G401.6 (cell line): Measurements from ENCODE around the gene USO1.
"Not testable (repeated sequence)": the region's sequence is repeated elsewhere in the genome, so short reads cannot be mapped to it uniquely, and the experiment has no call there.

Experiments used
- FAIRE-seq: peaks from 2 replicates; lab custom pipeline; 2012; peaks lifted over from hg19 to GRCh38; lab: Jason Lieb, UNC

USO1 gene

DNA sequence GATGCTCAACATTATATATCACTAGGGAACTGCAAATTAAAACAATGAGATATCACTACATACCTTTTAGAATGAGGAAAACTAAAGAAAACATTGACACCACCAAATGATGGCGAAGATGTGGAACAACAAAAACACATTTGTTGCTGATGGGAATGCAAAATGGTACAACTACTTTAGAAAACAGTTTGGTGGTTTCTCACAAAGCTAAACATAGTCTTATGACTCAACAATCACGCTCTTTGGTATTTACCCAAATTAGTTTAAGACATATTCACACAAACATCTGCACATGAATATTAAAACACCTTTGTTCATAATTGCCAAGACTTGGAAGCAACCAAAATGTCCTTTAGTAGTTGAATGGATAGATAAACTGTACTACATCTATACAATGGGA, 53.2 kb downstream of the USO1 start:
- FAIRE-seq: peak; percentile 3

DNA sequence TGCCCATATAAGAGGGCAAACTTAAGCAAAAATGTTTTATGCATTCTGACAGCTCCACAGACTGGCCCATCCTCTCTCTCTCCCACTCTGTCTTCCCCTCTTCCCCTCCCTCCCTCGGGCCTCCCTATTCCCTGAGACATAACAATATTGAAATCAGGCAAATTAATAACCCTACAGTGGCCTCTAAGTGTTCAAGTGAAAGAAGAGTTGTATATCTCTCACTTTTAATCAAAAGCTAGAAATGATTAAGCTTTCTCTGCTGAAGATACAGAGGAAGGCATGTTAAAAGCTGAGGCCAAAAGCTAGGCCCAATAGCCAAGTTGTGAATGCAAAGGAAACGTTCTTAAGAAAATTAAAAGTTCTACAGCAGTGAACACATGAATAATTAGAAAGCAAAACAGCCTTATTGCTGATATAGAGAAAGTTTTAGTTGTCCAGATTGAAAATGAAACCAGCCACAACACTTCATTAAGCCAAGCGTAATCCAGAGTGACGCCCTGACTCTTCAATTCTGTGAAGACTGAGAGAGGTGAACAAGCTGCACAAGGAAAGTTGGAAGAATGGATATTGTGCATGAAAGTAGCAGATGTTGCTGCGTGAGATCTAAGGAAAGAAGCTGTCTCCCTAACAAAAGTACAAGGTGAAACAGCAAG, 54.9 kb downstream of the USO1 start:
- FAIRE-seq: no peak

DNA sequence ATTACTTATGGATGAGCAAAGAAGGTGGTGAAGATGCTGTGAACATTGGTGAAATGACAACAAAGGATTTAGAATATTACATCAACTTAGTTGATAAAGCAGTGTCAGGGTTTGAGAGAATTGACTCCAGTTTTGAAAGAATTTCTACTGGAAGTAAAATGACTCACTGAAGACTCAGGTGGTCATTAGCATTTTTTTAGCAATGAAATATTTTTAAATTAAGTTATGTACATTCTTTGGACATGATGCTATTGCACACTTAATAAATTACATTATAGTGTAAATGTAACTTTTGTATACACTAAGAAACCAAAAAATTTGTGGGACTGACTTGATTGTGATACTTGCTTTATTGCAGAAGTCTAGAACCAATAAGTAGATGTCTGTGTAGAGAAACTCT, 56.9 kb downstream of the USO1 start:
- no peak for FAIRE-seq

DNA sequence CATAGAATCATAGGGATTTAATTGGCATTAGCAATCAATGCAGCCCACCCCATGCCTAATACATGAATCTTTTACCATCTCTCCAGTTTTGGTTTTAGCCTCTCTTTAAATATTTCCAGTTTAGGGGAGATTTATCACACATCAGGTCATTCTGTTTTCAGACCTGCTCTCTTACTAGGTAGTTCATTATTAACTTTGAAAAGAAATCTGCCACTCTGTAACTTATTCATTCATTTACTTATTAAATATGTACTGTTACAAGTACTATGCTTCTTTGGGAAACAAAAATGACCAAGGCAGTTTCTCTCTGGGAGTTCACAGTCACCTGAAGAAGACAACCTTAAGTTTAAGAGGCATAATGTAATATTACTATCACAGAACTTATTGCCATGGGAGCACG, 62.1 kb downstream of the USO1 start:
- FAIRE-seq: no peak

DNA sequence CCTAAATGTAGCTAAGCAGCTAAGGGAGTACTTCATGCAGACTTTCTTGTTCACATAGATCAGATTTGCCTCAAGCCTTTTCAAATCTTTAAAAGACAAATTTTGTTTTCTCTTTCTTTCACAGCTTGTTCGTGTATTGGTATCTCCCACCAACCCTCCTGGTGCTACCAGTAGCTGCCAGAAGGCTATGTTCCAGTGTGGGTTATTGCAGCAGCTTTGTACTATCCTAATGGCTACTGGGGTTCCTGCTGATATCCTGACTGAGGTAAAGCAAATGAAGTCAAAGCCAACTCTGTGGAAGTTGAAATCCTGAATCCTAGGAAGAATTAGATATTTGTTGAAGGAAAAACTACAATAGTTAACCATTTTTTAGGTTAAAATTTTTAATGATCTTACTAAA, 62.6 kb downstream of the USO1 start:
- no peak for FAIRE-seq

DNA sequence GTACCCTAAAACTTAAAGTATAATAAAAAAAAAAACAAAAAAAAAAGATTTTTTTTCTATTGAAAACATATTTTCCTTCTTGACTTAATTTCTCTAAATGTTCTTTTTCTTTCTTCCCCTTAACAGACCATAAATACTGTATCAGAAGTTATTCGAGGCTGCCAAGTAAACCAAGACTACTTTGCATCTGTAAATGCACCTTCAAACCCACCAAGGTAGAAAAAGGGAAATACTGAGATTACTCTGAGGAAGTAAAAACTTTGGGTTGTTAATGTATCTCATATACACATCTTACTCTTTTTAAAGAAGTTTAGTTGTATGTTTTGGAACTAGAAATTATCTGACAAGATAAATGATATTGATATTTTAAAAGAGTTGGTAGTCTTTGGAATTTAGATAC, 65.6 kb downstream of the USO1 start:
- peak; percentile 55 for FAIRE-seq

DNA sequence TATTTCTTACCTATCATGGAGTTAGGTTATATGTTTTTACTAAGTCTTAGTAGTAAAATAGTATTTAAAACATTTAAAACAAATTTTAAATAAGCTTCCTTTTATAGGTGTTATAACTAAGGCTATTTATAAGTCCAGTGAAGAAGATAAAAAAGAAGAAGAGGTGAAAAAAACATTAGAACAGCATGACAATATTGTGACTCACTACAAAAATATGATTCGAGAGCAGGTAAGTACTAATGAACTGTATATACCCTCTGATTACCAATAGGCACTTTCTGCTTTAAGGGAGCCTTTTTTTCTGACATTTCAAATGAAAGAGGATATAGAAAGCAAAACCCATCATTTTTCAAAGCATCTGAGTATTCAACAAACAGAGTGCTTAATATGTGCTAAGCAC, 76.6 kb downstream of the USO1 start:
- peak; percentile 85 for FAIRE-seq

DNA sequence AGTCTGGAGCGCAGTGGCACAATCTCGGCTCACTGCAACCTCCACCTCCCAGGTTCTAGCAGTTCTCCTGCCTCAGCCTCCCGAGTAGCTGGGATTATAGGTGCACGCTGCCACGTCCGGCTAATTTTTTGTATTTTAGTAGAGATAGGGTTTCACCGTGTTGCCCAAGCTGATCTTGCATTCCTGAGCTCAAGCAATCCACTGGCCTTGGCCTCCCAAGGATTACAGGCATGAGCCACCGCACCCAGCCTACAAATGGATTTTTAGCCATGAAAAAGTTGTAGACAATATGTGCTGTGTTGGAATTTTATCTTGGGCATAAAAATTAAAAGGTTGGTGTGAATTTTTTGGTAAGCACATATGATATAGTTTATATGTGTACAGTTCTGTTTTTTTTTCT, 81.7 kb downstream of the USO1 start:
- not testable (repeated sequence) for FAIRE-seq

DNA sequence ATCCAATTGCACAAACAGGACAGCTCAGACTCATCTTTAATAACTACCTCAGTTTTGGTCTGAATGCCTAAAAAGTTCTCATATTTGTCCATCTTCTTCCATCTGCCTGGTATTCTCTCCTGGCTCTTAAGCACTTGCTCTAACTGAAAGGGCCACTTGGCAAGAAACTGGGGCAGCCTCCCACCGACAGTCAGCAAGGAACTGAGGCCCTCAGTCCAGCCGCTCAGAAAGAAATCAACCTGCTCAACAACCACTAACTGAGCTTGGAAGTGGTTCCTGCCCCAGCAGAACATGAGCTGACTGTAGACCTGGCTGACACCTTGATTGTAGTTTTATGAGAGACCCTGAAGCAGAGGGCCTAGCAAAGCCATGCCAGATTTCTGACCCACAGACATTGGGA, 93.5 kb downstream of the USO1 start:
- no peak for FAIRE-seq

DNA sequence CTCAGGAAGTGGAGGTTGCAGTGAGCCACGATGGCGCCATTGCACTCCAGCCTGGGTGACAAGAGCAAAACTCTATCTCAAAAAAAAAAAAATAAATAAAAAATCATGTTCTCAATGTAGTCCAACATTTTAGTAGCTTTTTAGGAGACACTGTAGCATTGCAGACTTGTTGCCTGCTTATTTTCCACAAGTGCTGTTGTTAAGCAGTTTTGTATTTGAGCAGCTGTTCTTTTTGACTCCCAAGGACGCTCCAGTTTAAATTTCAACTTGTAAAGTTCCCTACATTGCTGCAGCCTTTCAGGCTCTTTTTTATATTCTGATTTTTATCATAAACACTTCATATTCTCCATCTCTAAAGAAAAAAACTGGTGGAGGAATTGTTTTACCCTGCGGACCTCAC, 94.7 kb downstream of the USO1 start:
- no peak for FAIRE-seq

DNA sequence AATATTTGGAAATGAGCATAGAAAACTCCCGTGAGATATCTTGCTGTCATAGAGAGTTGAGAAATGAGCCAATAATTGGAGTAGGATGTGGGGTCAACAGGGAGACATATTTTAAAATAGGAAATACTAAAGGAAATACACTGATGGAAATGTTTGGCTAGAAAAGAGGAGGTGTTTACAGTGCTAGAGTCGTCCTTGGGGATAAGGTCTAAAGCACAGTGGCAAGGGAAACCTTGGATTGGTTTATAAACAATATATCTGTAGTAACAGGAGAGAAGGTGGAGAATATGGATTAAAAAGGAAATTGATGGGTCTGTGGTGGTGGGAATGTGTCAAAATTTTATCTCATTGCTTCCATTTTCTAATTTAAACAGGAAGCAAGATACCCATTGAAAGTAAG, 95.8 kb downstream of the USO1 start:
- FAIRE-seq: no peak

DNA sequence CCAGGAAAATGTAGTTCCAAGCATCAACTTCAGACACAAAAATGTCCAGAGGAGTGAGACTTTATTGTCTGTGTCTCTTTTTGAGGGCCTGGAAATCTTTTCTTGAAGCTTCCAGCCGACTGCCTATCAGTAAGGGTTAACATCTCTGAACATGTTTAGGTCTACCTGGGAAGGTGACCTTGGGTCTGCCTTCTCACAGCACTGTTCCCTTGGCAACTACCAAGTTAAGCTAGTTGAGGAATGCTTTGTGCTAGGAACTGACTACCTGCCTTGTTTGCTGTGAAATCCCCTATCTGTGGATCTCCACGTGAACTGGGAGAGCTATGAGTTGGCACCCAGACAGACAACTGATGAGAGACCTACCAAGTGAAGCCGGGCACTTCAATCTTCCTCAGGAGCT, 96.3 kb downstream of the USO1 start:
- FAIRE-seq: no peak

DNA sequence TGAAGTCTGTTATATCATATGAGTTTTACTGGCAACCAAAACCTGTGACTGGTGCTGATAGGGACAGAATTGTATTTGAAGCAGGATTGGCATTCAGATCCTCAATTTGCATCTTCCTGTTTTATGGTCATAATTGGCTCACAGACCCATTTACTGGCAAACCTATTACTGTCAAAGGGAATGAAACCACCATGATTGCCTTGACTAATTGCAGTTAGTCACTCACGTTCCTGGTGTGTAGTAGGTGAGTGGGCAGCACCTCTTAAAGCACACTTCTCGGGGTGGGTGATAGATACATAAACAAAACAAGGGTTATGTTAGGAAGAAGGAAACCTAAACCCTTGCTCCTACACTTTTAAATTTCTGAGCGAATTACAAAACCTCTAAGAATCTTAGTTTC, 96.8 kb downstream of the USO1 start:
- FAIRE-seq: no peak

DNA sequence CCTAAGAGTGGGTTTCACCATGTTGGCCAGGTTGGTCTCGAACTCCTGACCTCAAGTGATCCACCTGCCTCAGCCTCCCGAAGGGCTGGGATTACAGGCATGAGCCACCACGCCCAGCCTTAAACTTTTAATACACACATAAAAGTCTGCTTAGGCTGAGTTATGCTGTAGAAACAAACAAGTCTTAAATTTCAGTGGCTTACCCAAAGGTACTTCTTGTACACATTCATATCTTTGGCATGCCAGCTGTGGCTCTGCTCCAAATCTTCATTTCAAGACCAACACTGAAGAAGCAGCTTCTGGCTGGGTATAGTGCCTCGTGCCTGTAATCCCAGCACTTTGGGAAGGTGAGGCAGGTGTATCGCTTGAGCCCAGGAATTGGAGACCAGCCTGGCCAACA, 97.6 kb downstream of the USO1 start:
- FAIRE-seq: no peak

DNA sequence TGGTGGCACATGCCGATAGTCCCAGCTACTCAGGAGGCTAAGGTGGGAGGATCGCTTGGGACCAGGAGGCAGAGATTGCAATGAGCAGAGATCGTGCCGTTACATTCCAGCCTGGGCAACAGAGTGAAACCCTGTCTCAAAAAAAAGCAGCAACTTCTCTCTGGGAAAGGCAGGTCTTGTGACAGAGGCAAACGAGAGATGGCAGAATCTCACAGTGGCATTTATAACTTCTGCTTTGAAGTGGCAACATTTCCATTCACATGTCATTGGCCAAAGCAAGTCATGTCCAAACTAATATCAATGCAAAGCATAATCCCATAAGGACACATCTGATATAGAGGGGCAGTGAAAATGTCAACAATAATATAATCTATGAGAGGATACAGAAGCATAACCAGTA, 98.0 kb downstream of the USO1 start:
- no peak for FAIRE-seq

DNA sequence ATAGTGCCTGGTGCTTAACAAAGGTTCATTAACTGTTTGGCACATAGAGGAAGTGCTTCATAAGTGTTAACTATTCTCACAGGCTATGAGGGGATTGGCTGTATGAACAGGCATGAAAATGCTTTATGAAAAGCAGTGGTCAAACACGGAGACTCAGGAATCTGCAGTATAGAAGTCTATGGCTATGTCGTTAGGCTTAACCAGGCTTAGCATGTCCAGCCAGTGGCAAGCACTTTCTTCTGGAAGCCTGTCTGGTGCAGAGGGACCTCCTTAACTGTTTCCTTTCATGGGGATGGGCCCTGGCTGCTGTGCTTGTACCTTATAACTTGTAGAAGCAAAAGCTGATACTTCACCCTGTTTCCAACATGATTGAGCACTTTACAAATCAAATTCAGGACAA, 99.4 kb downstream of the USO1 start:
- no peak for FAIRE-seq

DNA sequence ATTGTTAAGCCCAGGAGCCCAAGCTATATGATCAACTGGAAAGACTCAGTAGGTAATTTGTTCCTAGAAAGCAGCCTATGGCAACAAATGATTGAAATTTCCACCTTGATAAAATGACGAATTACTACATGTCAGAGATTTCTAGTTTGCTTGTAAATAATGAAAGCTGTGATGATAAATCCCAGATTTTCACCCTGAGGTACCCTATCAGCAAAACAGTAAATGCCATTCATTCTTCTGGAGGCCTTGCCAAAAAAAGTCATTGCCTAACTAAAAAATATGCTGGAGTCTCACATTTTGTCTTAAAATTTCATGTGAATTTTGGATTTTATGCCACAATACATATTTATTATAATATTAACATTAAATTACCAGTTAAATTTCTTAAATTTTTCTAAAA, 106.5 kb downstream of the USO1 start:
- FAIRE-seq: no peak

DNA sequence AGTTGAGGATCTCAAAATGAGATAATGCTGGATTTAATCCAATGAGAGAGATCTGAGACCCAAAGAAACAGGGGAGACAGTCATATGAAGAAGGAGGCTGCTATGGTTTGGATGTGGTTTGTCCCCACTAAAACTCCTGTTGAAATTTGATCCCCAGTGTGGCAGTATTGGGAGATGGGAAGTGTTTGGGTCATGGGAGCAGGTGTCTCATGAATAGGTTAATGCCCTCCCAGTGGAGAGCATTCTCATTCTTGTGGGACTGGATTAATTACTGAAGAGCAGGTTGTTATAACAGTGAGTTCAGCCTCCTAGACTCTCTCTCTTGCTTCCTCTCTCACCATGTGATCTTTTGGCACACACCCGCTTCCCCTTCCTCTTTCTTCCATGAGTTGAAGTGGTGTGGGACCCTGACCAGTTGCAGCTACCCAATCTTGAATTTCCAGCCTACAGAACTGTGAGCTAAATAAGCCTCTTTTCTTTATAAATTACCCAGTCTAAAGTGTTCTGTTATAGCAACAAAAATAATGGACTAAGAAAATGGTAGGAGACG, 107.6 kb downstream of the USO1 start:
- FAIRE-seq: no peak

DNA sequence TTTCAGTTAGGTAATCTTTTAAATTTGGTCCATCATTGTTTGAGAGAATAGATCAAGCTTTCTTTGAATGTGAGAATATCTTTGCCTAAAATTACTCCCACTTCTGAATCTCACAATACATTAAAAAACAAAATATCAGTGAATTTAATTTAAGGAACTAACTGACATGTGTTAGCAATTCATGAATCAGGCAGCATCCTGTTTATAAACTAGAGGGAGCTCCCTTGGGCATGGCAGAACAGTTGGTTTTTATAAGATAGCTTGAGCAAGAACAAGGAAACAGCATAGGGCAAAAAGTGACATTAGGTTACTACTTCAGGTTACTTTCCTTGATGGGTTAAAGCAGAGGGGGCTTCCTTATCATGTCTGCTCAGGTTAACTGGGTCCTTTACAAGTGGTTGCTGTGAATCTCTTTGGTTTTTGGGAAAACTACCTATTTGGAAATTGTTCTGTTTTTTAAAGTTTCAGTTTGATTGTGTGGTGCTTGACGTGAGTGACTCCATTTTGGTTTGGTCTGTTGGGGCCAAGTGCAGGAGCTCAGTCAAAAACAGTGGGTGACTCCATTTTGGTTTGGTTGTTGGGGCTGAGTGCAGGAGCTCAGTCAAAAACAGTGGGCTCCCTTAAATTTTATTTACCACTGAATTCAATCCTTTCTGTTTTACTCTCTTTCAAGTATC, 109.9 kb downstream of the USO1 start:
- FAIRE-seq: no peak

DNA sequence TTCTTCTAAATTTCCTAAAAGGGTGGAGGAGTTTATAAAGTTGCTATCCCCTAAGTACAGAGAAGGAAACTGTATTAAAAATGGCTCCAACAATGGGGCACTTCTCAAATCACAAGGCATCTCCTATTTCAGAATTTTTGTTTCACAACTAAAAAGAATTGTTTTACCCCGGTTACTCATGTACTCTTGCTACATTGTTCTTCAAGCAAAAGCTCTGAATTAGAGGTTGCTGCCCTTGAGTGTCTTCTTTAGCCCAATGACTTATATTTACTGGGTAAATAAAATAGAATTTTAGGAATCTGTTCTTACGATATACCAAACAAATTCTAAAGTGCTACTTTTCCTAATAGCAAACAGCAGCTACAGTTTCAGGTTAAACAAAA, 110.4 kb downstream of the USO1 start:
- no peak for FAIRE-seq

DNA sequence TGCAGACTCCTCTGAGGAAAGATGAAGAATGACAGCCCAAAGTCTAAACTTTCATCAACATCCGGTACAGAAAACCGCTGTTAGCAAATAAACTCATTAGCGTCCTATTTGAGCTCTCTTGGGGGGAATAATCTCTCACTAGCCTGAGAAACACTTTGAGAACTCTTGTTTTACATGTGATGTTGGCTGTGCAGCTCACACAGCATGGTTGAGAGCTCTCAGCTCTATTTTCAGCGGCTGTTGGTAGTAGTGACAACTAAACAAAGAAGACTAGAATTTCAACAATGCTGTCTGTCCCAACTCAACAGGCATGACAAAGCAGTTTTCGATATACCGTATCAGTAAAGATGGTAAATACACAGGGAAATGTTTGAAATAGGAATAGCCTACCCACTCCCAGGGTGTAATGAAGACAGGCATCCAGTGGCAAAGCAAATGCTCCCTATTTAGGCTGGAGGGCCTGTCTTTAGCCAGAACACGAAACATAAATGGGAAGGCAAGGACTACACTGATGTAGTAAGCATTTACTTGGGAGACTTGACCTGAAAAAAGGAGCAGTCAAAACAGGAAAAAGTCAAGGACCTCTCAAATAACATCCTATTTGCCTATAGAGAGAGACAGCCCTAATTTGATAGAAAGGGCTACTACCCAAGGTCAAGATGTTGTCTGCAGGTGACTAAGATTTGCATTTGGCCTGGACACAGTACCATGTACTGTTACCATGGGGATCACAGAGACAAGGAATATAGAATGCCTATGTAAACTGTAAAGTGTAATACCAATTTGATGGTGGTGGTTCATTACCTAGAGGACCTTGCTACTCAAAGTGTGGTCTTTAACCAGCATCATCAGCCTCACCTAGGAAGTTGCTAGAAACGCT, 117.5 kb downstream of the USO1 start:
- no peak for FAIRE-seq

DNA sequence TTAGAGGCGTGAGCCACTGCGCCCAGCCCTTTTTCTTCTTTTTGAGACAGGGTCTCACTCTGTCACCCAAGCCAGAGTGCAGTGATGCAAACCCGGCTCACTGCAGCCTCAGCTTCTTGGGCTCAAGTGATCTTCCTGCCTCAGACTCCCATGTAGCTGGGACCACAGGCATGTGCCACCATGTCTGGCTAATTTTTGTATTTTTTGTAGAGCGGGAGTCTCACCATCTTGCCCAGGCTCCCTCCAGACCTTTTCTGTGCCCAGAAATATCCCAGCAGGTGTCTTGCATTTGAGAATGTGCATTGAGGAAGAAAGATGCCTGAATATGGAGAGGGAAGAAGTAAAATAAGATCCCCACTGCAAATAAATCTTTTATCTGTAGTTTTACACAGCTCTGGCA, 119.2 kb downstream of the USO1 start:
- no peak for FAIRE-seq

DNA sequence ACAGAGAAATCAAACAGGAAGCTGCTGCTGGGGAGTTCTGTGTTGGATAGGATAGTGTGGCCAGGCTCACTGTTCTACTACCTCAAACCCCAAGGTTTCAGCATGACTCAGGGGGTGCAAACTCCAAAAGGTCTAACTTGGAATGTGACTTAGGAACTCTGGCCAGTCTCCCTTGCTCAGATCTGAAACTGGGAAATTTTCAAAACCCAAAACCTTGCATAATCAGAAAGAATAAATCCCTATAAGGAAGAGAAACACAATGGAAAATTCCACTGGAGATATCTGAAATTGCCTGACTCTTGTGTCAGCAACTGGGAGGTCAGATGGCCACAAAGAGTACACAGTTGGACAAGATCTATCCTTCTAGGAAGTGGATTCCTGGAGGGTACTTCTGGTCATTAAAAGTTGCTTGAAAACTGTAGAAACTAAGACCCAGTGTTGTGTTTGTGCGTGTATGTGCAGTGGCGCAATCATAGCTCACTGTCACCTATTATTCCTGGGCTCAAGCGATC, 119.8 kb downstream of the USO1 start:
- no peak for FAIRE-seq
